H1 (cell line): Measurements from ENCODE around the gene TMEM97. TPM values are rescaled to one million over a fixed set of nuclear protein-coding genes. Genes with fewer than 3 reads are reported as not detected.

Source experiments
- CTCF ChIA-PET: fragments of 300-600 bp; sonication (Branson Sonifier 250); formaldehyde crosslinking; loops from one replicate; lab custom pipeline; 2021; ENCODE audit not compliant: partially characterized antibody; lab: Charles Lee
- POLR2A ChIA-PET: fragments of 300-600 bp; sonication (Branson Sonifier 250); formaldehyde crosslinking; loops from one replicate; lab custom pipeline; 2021; ENCODE audit warnings: inconsistent platforms; ENCODE audit not compliant: partially characterized antibody; lab: Charles Lee
- DNase-seq, 2 experiments: peaks; one replicate each; pipeline versions ENCODE4 v3.0.0 to v3.0.0-alpha.2; 2010 to 2022; ENCODE audit warnings: low spot score in 2 of 2, low read depth in 1 of 2, mixed read lengths in 1 of 2
- FAIRE-seq: peaks from 2 replicates; lab custom pipeline; 2011; peaks lifted over from hg19 to GRCh38; lab: Jason Lieb, UNC
- H2AFZ ChIP-seq: 2 replicates; pipeline ENCODE4 v1.8.1; 2012; ENCODE audit warnings: low read length, inconsistent platforms
- H2AK5ac ChIP-seq: 2 replicates; pipeline ENCODE4 v1.6.1; 2013; ENCODE audit warnings: low read depth, low read length
- H2BK120ac ChIP-seq: replicated peaks from 2 replicates; pipeline ENCODE3; 2013; ENCODE audit warnings: low read depth, low read length, inconsistent platforms
- H2BK12ac ChIP-seq: 2 replicates; pipeline ENCODE4 v1.6.1; 2013; ENCODE audit warnings: low read depth, low read length
- H2BK15ac ChIP-seq: 2 replicates; pipeline ENCODE4 v1.6.1; 2013; ENCODE audit warnings: low read length
- H2BK20ac ChIP-seq: 2 replicates; pipeline ENCODE4 v1.6.1; 2013; ENCODE audit warnings: low read length
- H2BK5ac ChIP-seq: 2 replicates; pipeline ENCODE4 v1.6.1; 2013; ENCODE audit warnings: low read depth, low read length
- H3K14ac ChIP-seq: 2 replicates; pipeline ENCODE4 v1.6.1; 2013; ENCODE audit warnings: inconsistent platforms; ENCODE audit not compliant: insufficient read length
- H3K18ac ChIP-seq: 2 replicates; pipeline ENCODE4 v1.6.1; 2013; ENCODE audit warnings: low read length; ENCODE audit errors: extremely low read depth
- H3K23ac ChIP-seq: 2 replicates; pipeline ENCODE4 v1.6.1; 2013; ENCODE audit warnings: inconsistent platforms; ENCODE audit not compliant: insufficient read length
- H3K23me2 ChIP-seq: 2 replicates; pipeline ENCODE4 v1.6.1; 2013; ENCODE audit warnings: low read depth, low read length
- H3K27ac ChIP-seq: 2 replicates; pipeline ENCODE4 v1.6.1; 2011; ENCODE audit warnings: low read depth, low read length, inconsistent platforms
- H3K27me3 ChIP-seq, 4 experiments: replicated peaks in 1 of 4; 1 replicate in 1 of 4; 2 replicates in 3 of 4; pipeline versions ENCODE4 v1.6.1 to v1.8.1; 2011 to 2013; ENCODE audit warnings: low read length in 3 of 4, mild to moderate bottlenecking in 3 of 4, inconsistent platforms in 2 of 4, mixed read lengths in 2 of 4, moderate library complexity in 1 of 4; ENCODE audit not compliant: control insufficient read depth in 3 of 4, insufficient read depth in 3 of 4; ENCODE audit errors: extremely low read depth in 1 of 4
- H3K36me3 ChIP-seq, 4 experiments: 2 replicates each; pipeline versions ENCODE4 v1.6.1 to v1.8.1; 2011 to 2013; ENCODE audit warnings: mild to moderate bottlenecking in 4 of 4, low read length in 3 of 4, moderate library complexity in 2 of 4, control low read depth in 1 of 4, inconsistent platforms in 1 of 4; ENCODE audit not compliant: insufficient read depth in 4 of 4, control insufficient read depth in 2 of 4
- H3K4ac ChIP-seq: replicated peaks from 2 replicates; pipeline ENCODE3; 2013; ENCODE audit warnings: low read length, low read depth, mixed read lengths, inconsistent platforms; ENCODE audit not compliant: insufficient read length
- H3K4me1 ChIP-seq, 4 experiments: replicated peaks in 1 of 4; 1 replicate in 1 of 4; 2 replicates in 3 of 4; pipeline versions ENCODE4 v1.6.1 to v1.8.1; 2011 to 2013; ENCODE audit warnings: low read length in 3 of 4, inconsistent platforms in 2 of 4, mixed read lengths in 1 of 4; ENCODE audit not compliant: insufficient read depth in 4 of 4, control insufficient read depth in 3 of 4
- H3K4me2 ChIP-seq, 2 experiments: 2 replicates each; pipeline versions ENCODE4 v1.6.1 to v1.8.1; 2011 to 2013; ENCODE audit warnings: low read depth in 2 of 2, low read length in 2 of 2, control low read depth in 1 of 2, inconsistent platforms in 1 of 2, mild to moderate bottlenecking in 1 of 2; ENCODE audit not compliant: insufficient read depth in 1 of 2
- H3K4me3 ChIP-seq, 4 experiments: fragments of 200-600, 300-600 bp in 1 of 4; sonication (generic), shearing (Covaris generic), sonication (Bioruptor Twin) in 1 of 4; 2 replicates each; pipeline versions ENCODE4 v1.5.1 to v1.8.1; 2011 to 2016; ENCODE audit warnings: low read length in 4 of 4, low read depth in 3 of 4, control low read depth in 2 of 4, inconsistent platforms in 2 of 4, mild to moderate bottlenecking in 2 of 4, mixed read lengths in 1 of 4, moderate library complexity in 1 of 4; ENCODE audit not compliant: insufficient read depth in 2 of 4; ENCODE audit errors: extremely low read depth in 1 of 4
- H3K56ac ChIP-seq: replicated peaks from 2 replicates; pipeline ENCODE3; 2013; ENCODE audit warnings: low read depth, mild to moderate bottlenecking, mixed read lengths, low read length, inconsistent platforms; ENCODE audit not compliant: insufficient read length
- H3K79me1 ChIP-seq: 2 replicates; pipeline ENCODE4 v1.6.1; 2013; ENCODE audit warnings: low read depth, low read length, control low read depth
- H3K79me2 ChIP-seq, 2 experiments: 2 replicates each; pipeline versions ENCODE4 v1.6.1 to v1.8.1; 2012 to 2013; ENCODE audit warnings: low read length in 2 of 2, mild to moderate bottlenecking in 2 of 2, inconsistent platforms in 1 of 2; ENCODE audit not compliant: insufficient read depth in 2 of 2, control insufficient read depth in 1 of 2
- H3K9ac ChIP-seq, 4 experiments: replicated peaks in 1 of 4; 1 replicate in 1 of 4; 2 replicates in 3 of 4; pipeline versions ENCODE4 v1.6.1 to v1.8.1; 2011 to 2013; ENCODE audit warnings: low read depth in 3 of 4, low read length in 3 of 4, control low read depth in 2 of 4, mild to moderate bottlenecking in 2 of 4, moderate library complexity in 2 of 4, inconsistent platforms in 1 of 4; ENCODE audit errors: extremely low read depth in 1 of 4
- H3K9me3 ChIP-seq, 2 experiments: 2 replicates each; pipeline versions ENCODE4 v1.6.1 to v1.8.1; 2012 to 2013; ENCODE audit warnings: mild to moderate bottlenecking in 2 of 2, moderate library complexity in 2 of 2, control low read depth in 1 of 2, inconsistent platforms in 1 of 2, low read depth in 1 of 2, low read length in 1 of 2, mixed read lengths in 1 of 2; ENCODE audit not compliant: insufficient read depth in 2 of 2
- H4K20me1 ChIP-seq, 2 experiments: replicated peaks in 1 of 2; 2 replicates each; pipeline versions ENCODE3 to v1.8.1; 2011 to 2013; ENCODE audit warnings: inconsistent platforms in 2 of 2, low read length in 2 of 2, mild to moderate bottlenecking in 1 of 2; ENCODE audit not compliant: insufficient read depth in 2 of 2, control insufficient read depth in 1 of 2
- H4K5ac ChIP-seq: 2 replicates; pipeline ENCODE4 v1.6.1; 2013; ENCODE audit warnings: low read length, low read depth, mixed read lengths, inconsistent platforms; ENCODE audit not compliant: insufficient read length
- H4K8ac ChIP-seq: 2 replicates; pipeline ENCODE4 v1.8.0; 2013; ENCODE audit warnings: mild to moderate bottlenecking, moderate library complexity, low read length, inconsistent platforms; ENCODE audit not compliant: insufficient read depth; ENCODE audit errors: extremely low read depth
- H4K91ac ChIP-seq: replicated peaks from 2 replicates; pipeline ENCODE3; 2013; ENCODE audit warnings: low read length, mixed read lengths, inconsistent platforms; ENCODE audit not compliant: insufficient read length
- CBX8 ChIP-seq: fragments of 300-800, 300-1000 bp; sonication (generic); IDR thresholded peaks from 2 replicates; pipeline ENCODE4 v1.7.1; 2016; ENCODE audit warnings: low read depth, low read length, borderline replicate concordance
- CREB1 ChIP-seq: IDR thresholded peaks from 2 replicates; pipeline ENCODE4 v1.6.1; 2012; ENCODE audit warnings: inconsistent platforms
- GABPA ChIP-seq: IDR thresholded peaks from 2 replicates; pipeline ENCODE4 v1.6.1; 2011; ENCODE audit warnings: mild to moderate bottlenecking, low read length, moderate library complexity, borderline replicate concordance; ENCODE audit not compliant: insufficient read depth
- JUN ChIP-seq: IDR thresholded peaks from 2 replicates; pipeline ENCODE4 v1.6.1; 2011; ENCODE audit warnings: low read depth, mild to moderate bottlenecking, improper control_type of control experiment, low read length
- MAFK ChIP-seq: IDR thresholded peaks from 2 replicates; pipeline ENCODE4 v1.6.1; 2012; ENCODE audit warnings: low read depth, mild to moderate bottlenecking, improper control_type of control experiment, low read length
- RFX5 ChIP-seq: IDR thresholded peaks from 2 replicates; pipeline ENCODE4 v1.6.1; 2011; ENCODE audit warnings: low read depth, low read length, improper control_type of control experiment, borderline replicate concordance
- RNF2 ChIP-seq: fragments of 200-900, 300-1000 bp; sonication (generic); IDR thresholded peaks from 2 replicates; pipeline ENCODE4 v1.7.1; 2016; ENCODE audit warnings: borderline replicate concordance, low read depth, mild to moderate bottlenecking, antibody characterized with exemption, low read length; ENCODE audit not compliant: poor library complexity, severe bottlenecking; ENCODE audit errors: missing control alignments
- SAP30 ChIP-seq: fragments of 300-600 bp; sonication (generic); IDR thresholded peaks from 2 replicates; pipeline ENCODE4 v1.7.1; 2012; ENCODE audit warnings: low read length, moderate library complexity, mild to moderate bottlenecking, inconsistent platforms; ENCODE audit not compliant: insufficient read depth, insufficient replicate concordance
- SIRT6 ChIP-seq: IDR thresholded peaks from one replicate; pipeline ENCODE4 v1.7.1; 2012; ENCODE audit warnings: low read length, inconsistent platforms
- TAF7 ChIP-seq: optimal IDR thresholded peaks from 2 replicates; pipeline ENCODE3; 2011; ENCODE audit warnings: low read depth, mild to moderate bottlenecking, inconsistent platforms, low read length, moderate library complexity, borderline replicate concordance
- WGBS, 2 experiments: shearing (Covaris generic) in 1 of 2; methylation state at CpG; one replicate each; pipeline versions ENCODE4 v1.1.6 to v1.1.7; 2013 to 2015; ENCODE audit warnings: low lambda C conversion rate in 2 of 2, mixed read lengths in 2 of 2, inconsistent platforms in 1 of 2, low coverage in 1 of 2, missing lambda C conversion rate in 1 of 2; ENCODE audit not compliant: insufficient replicate concordance in 2 of 2, insufficient coverage in 1 of 2, insufficient read length in 1 of 2; ENCODE audit errors: extremely low coverage in 1 of 2, missing lambda C conversion rate in 1 of 2; 5-methylcytosine and 5-hydroxymethylcytosine counted together
- polyA plus RNA-seq, 7 experiments: library from polyadenylated mRNA; depleted of rRNA in 3 of 7; stranded (reverse) in 5 of 7; unstranded in 2 of 7; fragments of >200 nt in 5 of 7; fragments of 200-250 nt in 2 of 7; gene quantifications; 1 replicate in 5 of 7; 2 replicates in 1 of 7; 4 replicates in 1 of 7; pipeline versions ENCODE4 v1.2.1 to v1.2.3, GENCODE V29; 2011 to 2013; ENCODE audit warnings: missing spikeins in 2 of 7, mixed read lengths in 2 of 7
- total RNA-seq: library from RNA; stranded (reverse); fragmentation: NEBNext Ultra II Directional; extraction: Animal tissue kit (Norgen Biotek cat#: 25700); gene quantifications from 2 replicates; pipeline ENCODE4 v1.2.1, GENCODE V29; 2021
- TF ChIP-seq, protein P1 (sequence below): IDR thresholded peaks from 2 replicates; pipeline ENCODE4 v1.6.1; 2012; ENCODE audit warnings: inconsistent platforms
- TF ChIP-seq, protein P2 (sequence below): IDR thresholded peaks from 2 replicates; pipeline ENCODE4 v1.6.1; 2012; ENCODE audit warnings: inconsistent platforms

TMEM97 gene
- total and polyA plus RNA-seq, 2 of the 8 experiments (the other 6 are each of a cell fraction or from before 2014, with no cell fraction given) = 126 to 130 TPM

- Histone ChIP-seq H2BK12ac (no peak overlapping the region), H3K36me3 (peaks cover 8 to 24% (median 20%) of the 10 kb centered on the region in 4 experiments), H3K4me3 (no peak overlapping the region), H4K8ac (no peak overlapping the region), H2AK5ac (no peak overlapping the region), H3K4me1 (peaks cover 0 to 4% (median 4%) of the 10 kb centered on the region in 4 experiments; a peak in 6 of 7 replicates), H3K9ac (no peak overlapping the region), H2BK15ac (no peak overlapping the region), H3K23ac (no peak overlapping the region), H2AFZ (no peak overlapping the region), H2BK5ac (no peak overlapping the region), H3K14ac (no peak overlapping the region), H3K4ac (no peak overlapping the region), H3K4me2 (no peak overlapping the region), H3K27ac (no peak overlapping the region), H3K9me3 (no peaks in the 10 kb centered on the region), H4K91ac (no peak overlapping the region), H2BK120ac (no peak overlapping the region), H3K79me1 (peaks cover 12% of the 10 kb centered on the region), H3K23me2 (peaks cover under 1% of the 10 kb centered on the region; the same call in 1 of the 2 replicates), H4K5ac (no peak overlapping the region), H3K18ac (no peak overlapping the region), H2BK20ac (no peak overlapping the region), H3K56ac (no peak overlapping the region), H4K20me1 (peaks cover 8% of the 10 kb centered on the region in 2 experiments), H3K79me2 (peaks cover 0 to 7% of the 10 kb centered on the region in 2 experiments; a peak in 2 of 4 replicates), H3K27me3 (no peaks in the 10 kb centered on the region)
- ChIA-PET POLR2A (interaction anchor here (9.7 kb wide), 1 partner anchor 15 kb away, joined by 92 read pairs; the partner anchor contains the start of gene POLDIP2), CTCF (no interaction called here)
- TF ChIP-seq RFX5 (no peak), CBX8 (no peak), TAF7 (no peak), GABPA (no peak), SIRT6 (no peak), MAFK (no peak), CREB1 (no peak), RNF2 (no peak), JUN (no peak), SAP30 (no peak)
- TF ChIP-seq, protein P1, sequence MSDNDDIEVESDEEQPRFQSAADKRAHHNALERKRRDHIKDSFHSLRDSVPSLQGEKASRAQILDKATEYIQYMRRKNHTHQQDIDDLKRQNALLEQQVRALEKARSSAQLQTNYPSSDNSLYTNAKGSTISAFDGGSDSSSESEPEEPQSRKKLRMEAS = no peak
- TF ChIP-seq, protein P2, sequence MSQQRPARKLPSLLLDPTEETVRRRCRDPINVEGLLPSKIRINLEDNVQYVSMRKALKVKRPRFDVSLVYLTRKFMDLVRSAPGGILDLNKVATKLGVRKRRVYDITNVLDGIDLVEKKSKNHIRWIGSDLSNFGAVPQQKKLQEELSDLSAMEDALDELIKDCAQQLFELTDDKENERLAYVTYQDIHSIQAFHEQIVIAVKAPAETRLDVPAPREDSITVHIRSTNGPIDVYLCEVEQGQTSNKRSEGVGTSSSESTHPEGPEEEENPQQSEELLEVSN = no peak
- no peak for FAIRE-seq
- DNase-seq = no peak
- WGBS, 2 experiments = 91% methylated on average over 11 of the region's 11 CpGs; no CpG with 5 or more reads in 1 of the 2 experiments
Observed at GRCh38 chr17:28341516-28341915, 22.5 kb downstream of the TMEM97 start.
